GM18505 (cell line): ENCODE measurements around the gene SPOP.

ENCODE experiments used
- ATAC-seq: cut with Tn5 transposase; IDR thresholded peaks from one replicate; pipeline ENCODE4 v1.9.1; 2021; ENCODE audit not compliant: unreplicated experiment
- POLR2A ChIP-seq: IDR thresholded peaks from 4 replicates; pipeline ENCODE4 v1.6.1; 2011; ENCODE audit warnings: borderline replicate concordance; ENCODE audit not compliant: insufficient read depth, insufficient read length; ENCODE audit errors: extremely low read depth

The SPOP gene

GRCh38 chr17:49629447-49629846 is 48.5 kb downstream of the SPOP start:
- TF ChIP-seq POLR2A: no peak
- ATAC-seq: no peak

DNA sequence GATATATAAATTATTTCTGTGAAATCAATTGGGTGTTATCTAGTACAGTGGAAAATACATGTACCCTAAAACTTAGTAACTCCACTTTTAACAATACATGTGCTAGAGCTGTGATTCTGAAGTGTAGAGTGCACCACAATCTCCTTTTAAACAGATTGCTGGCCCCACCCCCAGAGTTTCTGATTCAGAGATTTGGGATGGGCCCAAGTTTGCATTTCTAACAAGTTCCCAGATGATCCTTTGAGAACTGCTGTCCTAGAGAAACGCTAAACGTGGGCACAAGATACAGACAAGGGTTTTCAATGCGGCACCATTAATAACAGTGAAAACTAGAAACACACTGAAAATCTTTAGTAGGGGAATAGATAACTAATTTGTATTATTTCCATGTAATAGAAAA is 53.0 kb downstream of the SPOP start:
- TF ChIP-seq POLR2A: no peak
- ATAC-seq: no peak

DNA sequence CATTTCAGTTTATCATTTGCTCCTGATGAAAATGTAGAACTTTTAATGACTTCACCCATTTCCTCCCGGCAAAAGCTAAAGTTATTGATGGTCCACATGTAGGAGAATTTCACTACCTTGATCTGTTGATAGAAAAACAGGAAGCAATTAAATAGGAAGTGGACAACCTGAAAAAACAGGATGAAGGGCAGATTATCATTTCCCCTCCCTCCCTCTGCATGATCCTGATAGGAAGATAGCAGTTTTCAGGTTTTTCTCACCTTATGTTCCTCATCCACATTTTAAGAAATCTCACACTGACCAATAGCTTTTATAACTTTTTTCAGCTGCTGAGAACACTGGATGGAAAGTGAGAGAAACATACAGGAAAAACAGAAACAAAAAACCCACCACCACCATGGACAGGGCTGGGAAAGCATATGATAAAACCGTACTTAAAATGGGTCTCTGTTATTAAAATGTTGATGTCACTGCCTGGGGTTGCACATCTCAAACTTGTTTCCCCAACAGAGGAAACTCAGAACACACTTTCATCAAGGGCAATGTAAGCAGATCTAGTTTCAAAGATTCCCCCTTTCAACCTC is 55.9 kb downstream of the SPOP start:
- no peak for ATAC-seq
- no peak for TF ChIP-seq POLR2A

- no peak for ATAC-seq
Observed at GRCh38 chr17:49621420-49621819, 56.5 kb downstream of the SPOP start.

GRCh38 chr17:49618028-49618611 is 59.8 kb downstream of the SPOP start:
- TF ChIP-seq POLR2A: no peak
- no peak for ATAC-seq

More at GRCh38 chr17:49621420-49621819, 56.5 kb downstream of the SPOP start:
- no peak for TF ChIP-seq POLR2A

GRCh38 chr17:49616601-49617131 is 61.2 kb downstream of the SPOP start:
- no peak for ATAC-seq
- no peak for TF ChIP-seq POLR2A

DNA sequence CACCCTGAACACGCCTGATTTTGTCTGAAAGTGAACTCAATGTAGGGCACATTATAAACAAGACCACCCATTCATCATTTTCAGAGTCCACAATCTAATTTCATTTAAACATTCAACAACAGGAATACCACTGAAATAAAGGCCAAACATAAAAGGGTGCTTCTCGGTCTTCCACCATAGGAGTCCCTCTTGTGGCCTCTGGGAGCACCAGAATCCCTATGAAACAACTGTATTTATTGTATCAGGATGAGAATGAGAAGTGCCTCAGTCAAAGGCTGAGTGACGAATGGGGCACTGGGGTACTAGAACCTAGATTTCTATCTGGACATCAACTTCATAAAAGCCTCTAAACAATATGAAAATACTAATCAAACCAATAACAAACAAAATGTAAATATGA is 61.8 kb downstream of the SPOP start:
- ATAC-seq: no peak
- no peak for TF ChIP-seq POLR2A

DNA sequence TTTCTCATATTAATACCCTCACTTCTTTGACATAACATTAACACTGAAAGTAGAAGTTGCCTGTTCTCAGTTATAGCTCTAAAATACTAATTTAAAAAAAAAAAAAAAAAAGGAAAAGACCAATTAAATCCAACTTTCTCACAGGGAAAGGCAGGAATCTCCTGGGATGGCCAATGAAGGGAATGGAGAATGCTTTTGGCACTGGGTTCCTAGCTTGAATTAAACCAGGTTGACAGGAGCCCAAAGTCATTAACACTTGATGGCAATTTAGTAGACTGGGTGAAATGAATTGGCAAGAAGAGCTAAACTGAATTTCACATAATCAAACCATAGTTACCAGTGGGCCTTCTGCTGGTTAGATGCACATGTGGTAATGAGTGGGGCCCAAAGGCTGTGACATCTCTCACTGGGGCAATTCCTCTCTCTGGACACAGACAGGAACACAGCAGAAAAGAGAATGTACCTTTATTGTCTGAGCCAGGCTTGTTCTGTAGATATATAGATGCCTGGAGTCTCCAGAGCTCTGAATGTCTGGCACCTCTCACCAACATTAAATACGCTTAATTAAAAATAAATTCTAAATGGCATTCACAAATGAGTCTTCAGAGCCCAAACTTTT is 64.6 kb downstream of the SPOP start:
- no peak for ATAC-seq
- TF ChIP-seq POLR2A: no peak

DNA sequence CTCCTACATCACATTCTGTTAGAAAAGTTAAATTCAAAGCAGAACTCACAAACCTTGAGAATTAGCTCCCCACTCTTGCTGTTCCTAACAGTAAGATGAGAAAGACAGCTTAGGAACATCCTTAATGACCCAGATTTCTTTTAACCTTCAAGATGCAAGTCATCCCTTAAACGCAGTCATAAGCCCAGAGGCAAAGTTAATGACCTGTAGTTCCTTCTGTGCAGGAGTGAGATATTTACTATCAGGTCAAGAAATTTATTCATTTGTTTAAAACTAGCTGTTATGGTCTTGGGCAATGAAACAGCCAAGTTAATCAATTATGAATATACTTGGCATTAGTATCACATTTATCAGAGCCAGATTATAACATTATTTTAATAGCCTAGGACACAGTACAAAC is 65.2 kb downstream of the SPOP start:
- ATAC-seq: no peak
- no peak for TF ChIP-seq POLR2A

GRCh38 chr17:49610883-49611584 is 66.9 kb downstream of the SPOP start:
- no peak for TF ChIP-seq POLR2A
- no peak for ATAC-seq

DNA sequence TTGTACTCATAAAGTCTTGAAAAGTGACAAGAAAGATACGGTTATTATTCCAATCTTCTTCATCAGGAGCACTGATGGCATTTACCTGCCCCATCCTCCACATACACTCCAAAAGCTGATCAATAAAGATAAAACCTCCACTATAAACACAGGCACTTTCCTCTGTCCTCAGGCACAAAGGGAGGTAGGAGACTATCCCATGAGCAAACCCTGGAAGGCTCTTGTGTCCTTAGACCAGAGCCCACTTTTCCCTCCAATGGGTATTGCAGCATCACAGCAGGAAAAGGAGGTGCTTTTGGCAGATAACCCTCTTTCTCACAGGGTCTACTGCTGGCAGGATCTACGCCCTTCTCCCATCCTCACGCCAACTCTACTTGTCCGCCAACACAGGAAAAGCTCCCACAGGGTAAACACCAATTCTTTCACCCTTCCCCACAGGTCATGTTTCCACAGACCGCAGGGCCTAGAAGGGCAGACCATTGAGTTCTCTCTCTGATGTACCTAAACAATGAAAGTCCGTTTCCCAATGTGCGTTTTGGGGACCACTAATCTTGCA is 73.5 kb downstream of the SPOP start:
- TF ChIP-seq POLR2A: no peak
- no peak for ATAC-seq

DNA sequence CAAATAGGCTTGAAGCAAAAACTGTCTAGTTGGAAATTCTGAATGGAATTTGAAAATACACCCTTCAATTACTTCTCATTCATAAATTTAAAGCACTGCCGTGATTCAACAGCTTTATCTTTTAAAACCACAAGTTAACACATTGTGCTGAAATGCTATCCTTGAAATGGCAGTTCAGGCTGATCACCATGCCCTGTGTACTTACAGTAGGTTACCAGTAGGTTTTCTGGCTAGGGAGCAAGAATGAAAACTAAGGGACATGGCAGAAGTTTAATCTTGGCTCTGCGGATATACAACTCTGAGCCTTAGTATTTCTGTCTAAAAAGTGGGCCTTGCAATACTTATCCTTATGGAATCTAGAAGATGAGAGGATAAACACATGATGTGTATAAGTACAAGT is 74.2 kb downstream of the SPOP start:
- ATAC-seq: no peak

DNA sequence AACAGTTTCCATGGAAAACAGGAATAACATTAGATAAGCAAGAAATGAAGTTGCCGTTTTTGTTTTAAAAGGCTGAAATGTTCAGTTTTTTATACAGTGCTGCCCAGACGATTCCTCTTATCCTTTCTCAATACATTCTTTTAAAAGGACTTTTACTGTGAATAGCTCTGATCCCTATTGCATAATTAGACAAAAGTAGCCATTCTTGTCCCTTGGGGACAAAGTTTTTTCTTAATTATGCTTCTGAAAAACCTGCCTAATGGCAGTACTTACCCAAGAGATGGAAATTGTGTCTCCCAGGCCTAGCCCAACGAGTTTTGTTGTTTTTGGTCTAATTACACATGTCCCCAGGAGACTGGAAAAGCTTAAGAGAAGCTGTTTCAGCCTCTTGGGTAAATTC is 74.7 kb downstream of the SPOP start:
- no peak for ATAC-seq
- TF ChIP-seq POLR2A: no peak

More for the DNA sequence above, 74.2 kb downstream of the SPOP start:
- no peak for TF ChIP-seq POLR2A
